Epithelial cell of proximal tubule (primary cell): ENCODE results near the gene BTBD9. TPM values are rescaled to one million over a fixed set of nuclear protein-coding genes. Genes with fewer than 3 reads are reported as not detected.

Experiments
- DNase-seq: peaks from one replicate; pipeline ENCODE4 v3.0.0-alpha.2; 2011; ENCODE audit warnings: low read depth
- H3K4me3 ChIP-seq: 2 replicates; pipeline ENCODE4 v1.5.1; 2011; ENCODE audit warnings: low read depth, mild to moderate bottlenecking, low read length
- CTCF ChIP-seq: conservative IDR thresholded peaks from 2 replicates; pipeline ENCODE4 v1.5.1; 2012; ENCODE audit warnings: low read depth, mild to moderate bottlenecking, low read length
- total RNA-seq: library from RNA; depleted of rRNA; stranded (reverse); fragments of >200 nt; gene quantifications from 2 replicates; pipeline ENCODE4 v1.2.3, GENCODE V29; 2015

Gene BTBD9
- total RNA-seq, 1 donor from 2014 or later = 2.9 TPM

- H3K4me3 ChIP-seq = no peak overlapping the region
- no peak for DNase-seq
- no peak for TF ChIP-seq CTCF
Measured at GRCh38 chr6:38172739-38173410, 466.9 kb downstream of the BTBD9 start.

GRCh38 chr6:38171997-38172738 lies 467.6 kb downstream of the BTBD9 start:
- TF ChIP-seq CTCF = no peak
- H3K4me3 ChIP-seq = no peak overlapping the region
- no peak for DNase-seq

GRCh38 chr6:38170666-38171355 lies 468.9 kb downstream of the BTBD9 start:
- TF ChIP-seq CTCF = no peak
- DNase-seq = no peak
- H3K4me3 ChIP-seq = no peak overlapping the region

GRCh38 chr6:38169977-38170526 lies 469.7 kb downstream of the BTBD9 start:
- TF ChIP-seq CTCF = no peak
- no peak overlapping the region for H3K4me3 ChIP-seq
- no peak for DNase-seq

GRCh38 chr6:38169221-38169976 lies 470.3 kb downstream of the BTBD9 start:
- H3K4me3 ChIP-seq = no peak overlapping the region
- no peak for TF ChIP-seq CTCF
- DNase-seq = no peak

GRCh38 chr6:38168699-38169098 lies 471.0 kb downstream of the BTBD9 start:
- DNase-seq = no peak
- no peak overlapping the region for H3K4me3 ChIP-seq
- no peak for TF ChIP-seq CTCF
